Activated T-cell treated with anti-CD3 and anti-CD28 coated beads, Interleukin-2, amount 50 U/mL, for 72 hours (primary cell): ENCODE results near the gene MRPL11. TPM values are rescaled to one million over a fixed set of nuclear protein-coding genes. Genes with fewer than 3 reads are reported as not detected.

Experiments
- ATAC-seq, 2 donors: fragments of 150-1000 bp; cut with Tn5 transposase; replicated peaks in 1 of 2; 2 replicates each; pipeline ENCODE4 v1.10.0; 2021; ENCODE audit warnings: moderate library complexity in 2 of 2, mild to moderate bottlenecking in 1 of 2
- DNase-seq, 2 donors: peaks; one replicate each; pipeline ENCODE4 v3.0.0; 2021 to 2022; ENCODE audit warnings: mixed read lengths in 1 of 2
- H3K27ac Mint-ChIP-seq: one replicate; pipeline ENCODE4 v1.8.0; 2022; ENCODE audit warnings: mild to moderate bottlenecking, moderate library complexity, mixed read lengths
- H3K27me3 Mint-ChIP-seq: one replicate; pipeline ENCODE4 v1.8.0; 2022; ENCODE audit warnings: low read depth, mixed read lengths
- H3K36me3 Mint-ChIP-seq, 2 donors: one replicate each; pipeline ENCODE4 v1.8.0; 2022; ENCODE audit warnings: mixed read lengths in 2 of 2, mild to moderate bottlenecking in 1 of 2; ENCODE audit not compliant: insufficient read depth in 2 of 2
- H3K4me1 Mint-ChIP-seq: one replicate; pipeline ENCODE4 v1.8.0; 2022; ENCODE audit warnings: low read depth, mixed read lengths
- H3K4me3 Mint-ChIP-seq, 2 donors: one replicate each; pipeline ENCODE4 v1.8.0; 2022; ENCODE audit warnings: mild to moderate bottlenecking in 2 of 2, mixed read lengths in 2 of 2, moderate library complexity in 2 of 2
- H3K9me3 Mint-ChIP-seq, 2 donors: one replicate each; pipeline ENCODE4 v1.8.0; 2022; ENCODE audit warnings: mixed read lengths in 2 of 2
- total RNA-seq, 2 donors: library from RNA; stranded (reverse); gene quantifications; one replicate each; pipeline ENCODE4 v1.2.3, GENCODE V29; 2022

Gene MRPL11
- total RNA-seq, 2 donors from 2014 or later = 57.4 to 66.6 TPM

DNA sequence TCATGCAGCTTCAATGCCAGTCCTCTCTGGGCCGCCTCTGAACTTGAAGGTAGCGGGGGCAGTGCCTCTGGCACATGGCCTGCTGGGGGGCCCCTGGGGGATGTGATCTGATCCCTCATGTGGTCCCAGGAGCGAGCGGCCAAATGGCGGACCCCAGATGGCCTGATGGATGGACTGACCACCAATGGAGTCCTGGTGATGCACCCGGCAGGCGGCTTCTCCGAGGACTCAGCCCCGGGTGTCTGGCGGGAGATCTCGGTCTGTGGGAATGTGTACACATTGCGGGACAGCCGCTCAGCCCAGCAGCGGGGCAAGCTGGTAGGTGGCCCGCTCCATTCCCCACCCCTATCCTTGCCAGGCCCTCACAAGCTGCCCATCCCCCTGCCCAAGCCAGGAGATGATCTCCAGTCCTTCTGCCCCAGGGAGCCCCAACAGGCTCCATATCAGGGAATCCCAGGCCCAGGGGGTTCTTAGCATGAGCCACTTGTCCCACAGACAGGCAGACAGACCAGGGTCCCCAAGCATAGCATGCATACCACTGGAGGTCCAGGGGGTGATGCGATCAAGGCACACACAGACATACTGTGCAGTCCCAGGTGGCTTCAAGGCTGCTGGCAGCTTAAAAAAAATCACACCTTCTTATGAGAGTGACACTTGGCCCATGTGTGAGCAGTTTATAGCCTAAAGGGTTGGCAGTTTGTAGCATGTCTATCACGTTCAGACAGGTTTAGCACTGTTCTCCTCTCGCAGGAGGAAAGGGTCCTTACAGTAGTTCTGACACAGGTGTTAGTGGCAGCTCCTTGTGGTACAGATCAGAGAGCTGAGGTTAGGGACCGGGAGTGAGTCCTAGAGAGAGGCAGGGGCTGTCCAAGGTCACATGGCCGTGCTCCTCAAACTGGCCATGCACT lies 35.2 kb upstream of the MRPL11 start:
- DNase-seq (no peak), ATAC-seq (no peak)
- no peaks in the 10 kb centered on the region for H3K9me3 Mint-ChIP-seq

GRCh38 chr11:66473167-66473566 lies 34.5 kb upstream of the MRPL11 start:
- ATAC-seq (no peak), DNase-seq (no peak)
- no peaks in the 10 kb centered on the region for H3K27me3 Mint-ChIP-seq
- H3K36me3 Mint-ChIP-seq = no peaks in the 10 kb centered on the region
- no peaks in the 10 kb centered on the region for H3K9me3 Mint-ChIP-seq
- peaks cover 8% of the 10 kb centered on the region for H3K4me1 Mint-ChIP-seq
- H3K27ac Mint-ChIP-seq = no peak overlapping the region
- H3K4me3 Mint-ChIP-seq = no peak overlapping the region

More for the DNA sequence above, 35.2 kb upstream of the MRPL11 start:
- no peaks in the 10 kb centered on the region for H3K27me3 Mint-ChIP-seq
- H3K27ac Mint-ChIP-seq = no peak overlapping the region
- H3K4me1 Mint-ChIP-seq = peaks cover 10% of the 10 kb centered on the region
- H3K36me3 Mint-ChIP-seq = no peaks in the 10 kb centered on the region
- no peak overlapping the region for H3K4me3 Mint-ChIP-seq

GRCh38 chr11:66472054-66472453 lies 33.4 kb upstream of the MRPL11 start:
- Mint-ChIP-seq H3K9me3 (no peaks in the 10 kb centered on the region), H3K27ac (no peak overlapping the region), H3K4me1 (peaks cover 14% of the 10 kb centered on the region), H3K4me3 (no peak overlapping the region), H3K27me3 (no peaks in the 10 kb centered on the region), H3K36me3 (no peaks in the 10 kb centered on the region)
- ATAC-seq (no peak), DNase-seq (no peak)

GRCh38 chr11:66471142-66471541 lies 32.5 kb upstream of the MRPL11 start:
- no peaks in the 10 kb centered on the region for H3K9me3 Mint-ChIP-seq
- no peak overlapping the region for H3K4me3 Mint-ChIP-seq
- DNase-seq (no peak), ATAC-seq (no peak)
- no peak overlapping the region for H3K27ac Mint-ChIP-seq
- no peaks in the 10 kb centered on the region for H3K36me3 Mint-ChIP-seq
- H3K27me3 Mint-ChIP-seq = no peaks in the 10 kb centered on the region
- H3K4me1 Mint-ChIP-seq = peaks cover 19% of the 10 kb centered on the region

DNA sequence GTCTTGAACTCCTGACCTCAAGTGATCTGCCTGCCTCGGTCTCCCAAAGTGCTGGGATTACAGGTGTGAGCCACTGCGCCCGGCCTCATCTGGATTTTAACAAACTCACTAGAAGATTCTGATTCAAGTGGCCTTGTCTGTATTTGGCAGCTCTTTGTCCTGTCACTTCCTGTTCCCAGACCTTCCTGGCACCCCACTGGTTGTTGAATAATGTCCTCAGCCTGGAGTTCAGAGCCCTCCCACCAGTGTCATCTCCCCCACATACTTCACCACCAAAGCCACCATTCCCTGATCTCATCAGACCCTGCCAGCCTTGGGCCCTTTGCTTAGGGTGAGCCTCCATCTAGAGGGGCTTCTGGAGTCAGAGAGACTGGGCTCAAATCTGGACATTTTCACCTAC lies 31.4 kb upstream of the MRPL11 start:
- Mint-ChIP-seq H3K4me3 (no peak overlapping the region), H3K9me3 (no peaks in the 10 kb centered on the region), H3K27ac (no peak overlapping the region), H3K4me1 (peaks cover 29% of the 10 kb centered on the region), H3K27me3 (no peaks in the 10 kb centered on the region), H3K36me3 (no peaks in the 10 kb centered on the region)
- ATAC-seq (no peak), DNase-seq (no peak)

DNA sequence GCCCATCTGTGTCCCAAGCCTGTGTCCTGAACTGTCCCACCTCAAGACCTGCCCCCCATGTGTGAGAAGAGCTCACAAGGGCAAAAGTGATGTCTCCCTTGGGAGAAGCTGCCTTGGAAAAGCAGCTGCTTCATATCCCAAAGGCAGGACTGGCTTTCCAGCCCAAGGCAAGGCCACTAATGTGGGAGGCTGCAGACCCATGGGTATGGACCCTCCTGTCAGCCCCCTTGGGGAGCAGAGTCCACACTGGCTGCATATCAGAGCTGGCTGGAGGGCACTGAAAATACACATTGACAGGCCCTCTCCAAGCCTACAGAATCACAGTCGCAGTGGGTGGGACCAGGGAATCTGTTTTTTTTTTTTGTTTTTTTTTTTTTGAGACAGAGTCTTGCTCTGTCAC lies 30.8 kb upstream of the MRPL11 start:
- ATAC-seq (no peak), DNase-seq (no peak)
- no peak overlapping the region for H3K4me3 Mint-ChIP-seq
- no peak overlapping the region for H3K27ac Mint-ChIP-seq
- H3K9me3 Mint-ChIP-seq = no peaks in the 10 kb centered on the region
- H3K36me3 Mint-ChIP-seq = no peaks in the 10 kb centered on the region
- H3K4me1 Mint-ChIP-seq = peaks cover 29% of the 10 kb centered on the region
- no peaks in the 10 kb centered on the region for H3K27me3 Mint-ChIP-seq

DNA sequence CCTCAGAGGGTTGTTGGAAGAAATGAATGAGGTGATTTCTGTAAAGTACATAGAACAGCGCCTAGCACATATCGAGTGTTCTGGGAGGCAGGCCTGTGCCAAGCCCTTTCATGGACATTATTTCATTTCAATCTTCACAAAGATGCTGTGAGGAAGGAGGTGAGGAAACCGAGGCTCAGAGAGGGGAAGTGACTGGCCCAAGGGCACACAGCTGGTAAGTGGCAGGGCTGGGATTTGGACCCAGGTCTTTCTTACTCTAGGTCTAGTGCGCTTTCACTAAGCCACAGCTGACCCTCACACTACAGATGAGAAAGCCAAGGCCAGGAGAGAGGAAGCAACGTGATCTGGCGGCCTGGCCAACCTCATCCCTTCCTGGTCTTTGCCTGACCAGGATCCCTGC lies 30.0 kb upstream of the MRPL11 start:
- H3K9me3 Mint-ChIP-seq = no peaks in the 10 kb centered on the region
- H3K4me3 Mint-ChIP-seq = peak overlapping the region in 1 of 2 donors; percentile 39
- no peaks in the 10 kb centered on the region for H3K27me3 Mint-ChIP-seq
- peaks cover 29% of the 10 kb centered on the region for H3K4me1 Mint-ChIP-seq
- ATAC-seq (no peak), DNase-seq (no peak)
- H3K27ac Mint-ChIP-seq = no peak overlapping the region
- no peaks in the 10 kb centered on the region for H3K36me3 Mint-ChIP-seq

- H3K9me3 Mint-ChIP-seq = no peaks in the 10 kb centered on the region
- no peaks in the 10 kb centered on the region for H3K27me3 Mint-ChIP-seq
- peak overlapping the region; percentile 80 for H3K27ac Mint-ChIP-seq
- H3K36me3 Mint-ChIP-seq = no peaks in the 10 kb centered on the region
- peaks cover 37% of the 10 kb centered on the region for H3K4me1 Mint-ChIP-seq
- DNase-seq (no peak), ATAC-seq (no peak)
- H3K4me3 Mint-ChIP-seq = peak overlapping the region; percentile 94 to 96
Measured at GRCh38 chr11:66467756-66468155, 29.1 kb upstream of the MRPL11 start.

DNA sequence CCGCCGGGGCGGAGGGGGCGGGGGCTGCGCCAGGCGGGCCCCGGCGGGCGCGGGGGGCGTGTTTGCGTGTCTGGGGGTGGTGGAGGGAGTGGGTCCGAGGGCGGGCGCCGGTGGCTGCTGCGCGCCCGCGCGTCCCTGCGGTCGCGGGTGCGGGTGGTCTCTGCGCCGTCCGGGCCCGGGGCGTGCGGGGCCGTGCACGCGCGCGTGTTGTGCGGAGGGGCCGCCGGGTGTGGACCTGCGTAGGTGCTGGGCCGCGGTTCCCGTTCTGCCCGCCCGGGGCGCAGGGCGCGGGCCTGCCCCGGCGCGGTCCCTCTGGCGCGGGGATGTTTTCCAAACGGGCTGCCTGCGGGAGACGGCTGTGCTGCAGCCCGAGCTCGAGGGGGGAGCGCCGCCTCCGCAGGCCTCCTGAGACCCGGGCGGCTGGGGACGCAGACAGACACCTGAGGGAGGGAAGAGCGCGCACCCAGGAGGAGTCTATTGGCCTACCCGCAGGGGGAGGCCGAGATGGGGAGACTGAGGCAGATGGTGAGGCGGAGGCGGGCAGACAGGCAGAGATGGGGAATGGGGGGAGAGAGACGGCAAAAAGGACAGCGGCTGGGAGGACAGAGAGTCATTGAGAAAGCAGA lies 28.5 kb upstream of the MRPL11 start:
- H3K4me1 Mint-ChIP-seq = peaks cover 43% of the 10 kb centered on the region
- H3K4me3 Mint-ChIP-seq = peak overlapping the region; percentile 94 to 96
- no peaks in the 10 kb centered on the region for H3K36me3 Mint-ChIP-seq
- peak overlapping the region; percentile 80 for H3K27ac Mint-ChIP-seq
- H3K27me3 Mint-ChIP-seq = no peaks in the 10 kb centered on the region
- peak in 1 of 2 donors; percentile 59 for DNase-seq
- no peaks in the 10 kb centered on the region for H3K9me3 Mint-ChIP-seq
- ATAC-seq = peak; percentile 60 to 64

DNA sequence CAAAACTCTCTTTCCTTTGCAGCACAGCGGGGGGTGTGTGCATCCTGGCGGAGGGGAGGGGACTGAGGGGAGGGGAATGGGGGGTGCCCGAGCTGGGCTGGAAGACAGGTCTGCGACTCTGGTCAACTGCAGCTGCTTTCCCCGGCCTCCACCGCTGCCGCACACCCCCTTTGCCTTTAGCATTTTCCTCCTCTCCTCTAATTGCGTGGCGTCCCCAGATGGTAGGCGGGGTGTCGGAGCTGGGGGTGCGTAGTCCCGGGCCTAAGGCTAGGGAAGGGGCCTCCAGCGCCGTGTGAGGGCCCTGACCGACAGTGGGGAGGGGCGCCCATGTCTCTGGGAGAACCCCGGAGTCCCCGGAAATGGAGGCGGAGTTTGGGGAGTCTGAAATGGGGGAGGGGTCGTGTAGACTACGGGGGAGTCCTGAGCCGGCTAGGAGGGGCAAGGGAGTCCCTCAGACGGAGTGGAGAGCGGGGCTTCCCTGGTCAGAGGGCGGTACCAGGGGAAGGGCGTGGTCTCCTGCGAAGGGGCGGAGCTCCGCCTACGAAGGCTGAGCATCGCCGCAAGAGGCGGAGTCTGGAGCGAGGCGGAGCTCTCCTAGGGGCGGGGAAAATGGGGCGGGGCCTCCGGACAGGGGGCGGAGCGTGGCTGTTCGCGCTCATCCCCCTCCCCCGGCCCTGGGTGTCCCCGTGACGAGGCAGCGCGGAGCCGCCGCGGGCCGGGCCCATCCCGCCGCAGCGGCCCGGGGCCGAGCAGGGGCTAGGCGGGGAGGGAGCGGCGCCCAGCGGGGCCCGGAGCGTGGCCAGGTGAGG lies 27.8 kb upstream of the MRPL11 start, which contains the start of gene PELI3:
PELI3 (plus strand) TSS at position 681 of the 809 bp plus-strand sequence. CDS start 1,224 bp downstream, outside the sequence.
- peak within 1 kb of the TSS; percentile 80 for H3K27ac Mint-ChIP-seq
- peaks cover 44% of the 10 kb centered on the region for H3K4me1 Mint-ChIP-seq
- H3K4me3 Mint-ChIP-seq = peak within 1 kb of the TSS; percentile 94 to 96
- ATAC-seq (peak; percentile 90 to 92), DNase-seq (peak; percentile 92 to 95)
- peaks cover 0 to 2% of the 10 kb centered on the region in 2 donors for H3K36me3 Mint-ChIP-seq
- peaks cover 2 to 4% of the 10 kb centered on the region in 2 donors for H3K9me3 Mint-ChIP-seq
- no peaks in the 10 kb centered on the region for H3K27me3 Mint-ChIP-seq

GRCh38 chr11:66465373-66466224 lies 27.0 kb upstream of the MRPL11 start:
- no peak overlapping the region for H3K27ac Mint-ChIP-seq
- peaks cover 2 to 4% of the 10 kb centered on the region in 2 donors for H3K9me3 Mint-ChIP-seq
- ATAC-seq (no peak), DNase-seq (no peak)
- H3K36me3 Mint-ChIP-seq = peaks cover 0 to 2% of the 10 kb centered on the region in 2 donors
- no peaks in the 10 kb centered on the region for H3K27me3 Mint-ChIP-seq
- peak overlapping the region; percentile 93 for H3K4me3 Mint-ChIP-seq
- peaks cover 40% of the 10 kb centered on the region for H3K4me1 Mint-ChIP-seq

- H3K27ac Mint-ChIP-seq = no peak overlapping the region
- ATAC-seq (no peak), DNase-seq (no peak)
- H3K36me3 Mint-ChIP-seq = peaks cover 0 to 2% of the 10 kb centered on the region in 2 donors
- no peak overlapping the region for H3K4me3 Mint-ChIP-seq
- H3K27me3 Mint-ChIP-seq = no peaks in the 10 kb centered on the region
- peaks cover 36% of the 10 kb centered on the region for H3K4me1 Mint-ChIP-seq
- H3K9me3 Mint-ChIP-seq = peaks cover 2 to 4% of the 10 kb centered on the region in 2 donors
Measured at GRCh38 chr11:66464916-66465315, 26.3 kb upstream of the MRPL11 start.
